Measurements from ENCODE around the gene PSME3. TPM values are rescaled to one million over a fixed set of nuclear protein-coding genes. Genes with fewer than 3 reads are reported as not detected.
"Not testable (repeated sequence)": the region's sequence is repeated elsewhere in the genome, so short reads cannot be mapped to it uniquely, and the experiment has no call there.

Gene PSME3
- total RNA-seq, 1 donor from 2014 or later = 172 TPM

- Mint-ChIP-seq H3K36me3 (ENCODE audit: low read depth) (no peaks in the 10 kb centered on the region), H3K4me3 (no peak overlapping the region), H3K27me3 (ENCODE audit: low read depth) (peaks cover 22% of the 10 kb centered on the region), H3K4me1 (no peaks in the 10 kb centered on the region), H3K9me3 (no peaks in the 10 kb centered on the region), H3K27ac (ENCODE audit: unreplicated experiment) (no peak overlapping the region)
- no peak for DNase-seq (ENCODE audit: low read depth, low spot score)
- TF ChIP-seq CTCF (conservative IDR thresholded peaks at IDR 0.05) = no peak
Measured at GRCh38 chr17:42883802-42884558, 50.8 kb downstream of the PSME3 start.

- H3K27me3 Mint-ChIP-seq (ENCODE audit: low read depth); H3K27ac Mint-ChIP-seq (ENCODE audit: unreplicated experiment); DNase-seq (ENCODE audit: low read depth, low spot score); H3K4me3 Mint-ChIP-seq; H3K9me3 Mint-ChIP-seq; H3K4me1 Mint-ChIP-seq; H3K36me3 Mint-ChIP-seq (ENCODE audit: low read depth): not testable (repeated sequence)
Measured at GRCh38 chr17:42885806-42886205, 52.6 kb downstream of the PSME3 start.

- no peaks in the 10 kb centered on the region for H3K9me3 Mint-ChIP-seq
- DNase-seq (ENCODE audit: low read depth, low spot score) = no peak
- H3K4me3 Mint-ChIP-seq = no peak overlapping the region
- no peak for TF ChIP-seq CTCF (conservative IDR thresholded peaks at IDR 0.05)
- no peaks in the 10 kb centered on the region for H3K27me3 Mint-ChIP-seq (ENCODE audit: low read depth)
- H3K27ac Mint-ChIP-seq (ENCODE audit: unreplicated experiment) = no peak overlapping the region
- no peaks in the 10 kb centered on the region for H3K4me1 Mint-ChIP-seq
- no peaks in the 10 kb centered on the region for H3K36me3 Mint-ChIP-seq (ENCODE audit: low read depth)
Measured at GRCh38 chr17:42886283-42887176, 53.3 kb downstream of the PSME3 start.

GRCh38 chr17:42889809-42890208 is 56.6 kb downstream of the PSME3 start:
- Mint-ChIP-seq H3K27me3 (ENCODE audit: low read depth) (peaks cover 11% of the 10 kb centered on the region), H3K9me3 (no peaks in the 10 kb centered on the region), H3K36me3 (ENCODE audit: low read depth) (no peaks in the 10 kb centered on the region), H3K4me3 (no peak overlapping the region), H3K4me1 (no peaks in the 10 kb centered on the region), H3K27ac (ENCODE audit: unreplicated experiment) (no peak overlapping the region)
- no peak for DNase-seq (ENCODE audit: low read depth, low spot score)
- TF ChIP-seq CTCF (conservative IDR thresholded peaks at IDR 0.05) = no peak

- Mint-ChIP-seq H3K4me3 (no peak overlapping the region), H3K27me3 (ENCODE audit: low read depth) (peaks cover 13% of the 10 kb centered on the region), H3K36me3 (ENCODE audit: low read depth) (no peaks in the 10 kb centered on the region), H3K9me3 (no peaks in the 10 kb centered on the region), H3K27ac (ENCODE audit: unreplicated experiment) (peak overlapping the region; percentile 24), H3K4me1 (no peaks in the 10 kb centered on the region)
- no peak for TF ChIP-seq CTCF (conservative IDR thresholded peaks at IDR 0.05)
- no peak for DNase-seq (ENCODE audit: low read depth, low spot score)
Measured at GRCh38 chr17:42891539-42892152, 58.4 kb downstream of the PSME3 start.
